Astrocyte (in vitro differentiated cells and primary cell): ENCODE data around the gene LOC101059915.

Experiments used
- DNase-seq: peaks from one replicate; pipeline ENCODE4 v3.0.0-alpha.2; 2010; ENCODE audit warnings: low read depth
- FAIRE-seq: peaks from 2 replicates; lab custom pipeline; 2011; peaks lifted over from hg19 to GRCh38; lab: Jason Lieb, UNC
- H2AFZ ChIP-seq: 2 replicates; pipeline ENCODE4 v1.6.0; 2012; ENCODE audit warnings: low read depth, low read length, inconsistent platforms
- H3K27ac ChIP-seq: 2 replicates; pipeline ENCODE4 v1.5.1; 2011; ENCODE audit warnings: low read depth, low read length, inconsistent platforms
- H3K27me3 ChIP-seq: 2 replicates; pipeline ENCODE4 v1.6.0; 2011; ENCODE audit warnings: low read length, inconsistent platforms; ENCODE audit not compliant: insufficient read depth
- H3K36me3 ChIP-seq: 2 replicates; pipeline ENCODE4 v1.5.1; 2011; ENCODE audit warnings: low read length, inconsistent platforms; ENCODE audit not compliant: insufficient read depth
- H3K4me1 ChIP-seq: 2 replicates; pipeline ENCODE4 v1.5.1; 2011; ENCODE audit warnings: low read length, inconsistent platforms; ENCODE audit not compliant: insufficient read depth
- H3K4me2 ChIP-seq: 2 replicates; pipeline ENCODE4 v1.6.0; 2012; ENCODE audit warnings: low read length, inconsistent platforms
- H3K4me3 ChIP-seq: 2 replicates; pipeline ENCODE4 v1.5.1; 2011; ENCODE audit warnings: low read depth, mild to moderate bottlenecking, low read length, inconsistent platforms; ENCODE audit not compliant: insufficient read depth
- H3K79me2 ChIP-seq: 2 replicates; pipeline ENCODE4 v1.6.0; 2012; ENCODE audit warnings: mild to moderate bottlenecking, low read length, inconsistent platforms; ENCODE audit not compliant: insufficient read depth
- H3K9ac ChIP-seq: 2 replicates; pipeline ENCODE4 v1.6.0; 2012; ENCODE audit warnings: mild to moderate bottlenecking, low read length, inconsistent platforms
- H3K9me3 ChIP-seq: 2 replicates; pipeline ENCODE4 v1.5.1; 2012; ENCODE audit warnings: low read depth, mild to moderate bottlenecking, low read length, inconsistent platforms; ENCODE audit not compliant: insufficient read depth
- H4K20me1 ChIP-seq: 2 replicates; pipeline ENCODE4 v1.6.0; 2012; ENCODE audit warnings: low read length, inconsistent platforms; ENCODE audit not compliant: insufficient read depth
- H3K27ac Mint-ChIP-seq: one replicate; pipeline ENCODE4 v1.8.0; 2021; ENCODE audit warnings: mild to moderate bottlenecking, mixed read lengths; ENCODE audit not compliant: unreplicated experiment
- H3K27me3 Mint-ChIP-seq: one replicate; pipeline ENCODE4 v1.8.0; 2021; ENCODE audit warnings: low read depth, mixed read lengths; ENCODE audit not compliant: unreplicated experiment
- H3K36me3 Mint-ChIP-seq: one replicate; pipeline ENCODE4 v1.8.0; 2021; ENCODE audit warnings: low read depth, mixed read lengths; ENCODE audit not compliant: unreplicated experiment
- H3K4me1 Mint-ChIP-seq: one replicate; pipeline ENCODE4 v1.8.0; 2021; ENCODE audit warnings: low read depth, mixed read lengths; ENCODE audit not compliant: unreplicated experiment
- H3K4me3 Mint-ChIP-seq: one replicate; pipeline ENCODE4 v1.8.0; 2021; ENCODE audit warnings: mild to moderate bottlenecking, moderate library complexity, mixed read lengths; ENCODE audit not compliant: unreplicated experiment
- H3K9me3 Mint-ChIP-seq: one replicate; pipeline ENCODE4 v1.8.0; 2021; ENCODE audit warnings: mild to moderate bottlenecking, mixed read lengths; ENCODE audit not compliant: unreplicated experiment
- CTCF ChIP-seq: IDR thresholded peaks from 2 replicates; pipeline ENCODE4 v1.5.1; 2011; ENCODE audit warnings: low read depth, mild to moderate bottlenecking, inconsistent platforms, low read length, moderate library complexity; ENCODE audit not compliant: insufficient read depth
- EZH2 ChIP-seq: IDR thresholded peaks from 2 replicates; pipeline ENCODE4 v1.6.1; 2012; ENCODE audit warnings: mild to moderate bottlenecking, low read length, inconsistent platforms; ENCODE audit not compliant: insufficient read depth

LOC101059915 gene

DNA sequence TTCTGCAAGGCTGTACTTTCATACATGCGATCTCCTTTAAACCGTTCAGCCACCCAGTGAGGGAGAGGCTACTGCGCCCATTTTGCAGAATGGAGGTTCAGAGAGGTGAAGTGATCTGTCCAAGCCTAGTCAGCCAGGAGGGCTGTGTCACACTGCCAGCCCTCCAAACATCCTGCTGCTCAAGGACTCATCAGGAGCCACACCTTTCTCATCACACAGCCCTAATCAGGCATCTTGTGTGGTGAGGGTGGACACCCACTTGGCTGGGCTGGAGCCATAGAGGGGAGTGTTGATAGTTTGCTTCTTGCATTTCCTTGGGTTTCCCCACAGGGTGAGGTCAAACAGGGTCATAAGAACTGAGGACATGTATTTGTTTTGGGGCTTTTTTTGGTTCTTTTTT lies 43.6 kb upstream of the LOC101059915 start:
- H3K4me1 Mint-ChIP-seq: peaks cover 1% of the 10 kb centered on the region
- Histone ChIP-seq H3K4me3 (no peak overlapping the region), H3K27ac (no peak overlapping the region), H3K4me1 (no peaks in the 10 kb centered on the region), H4K20me1 (no peaks in the 10 kb centered on the region), H3K79me2 (no peaks in the 10 kb centered on the region), H3K9ac (no peak overlapping the region), H3K9me3 (no peaks in the 10 kb centered on the region), H3K27me3 (no peaks in the 10 kb centered on the region), H2AFZ (no peak overlapping the region), H3K36me3 (no peaks in the 10 kb centered on the region), H3K4me2 (no peak overlapping the region)
- H3K4me3 Mint-ChIP-seq: no peak overlapping the region
- FAIRE-seq (no peak), DNase-seq (no peak)
- TF ChIP-seq EZH2 (no peak), CTCF (no peak)
- H3K36me3 Mint-ChIP-seq: peaks cover 7% of the 10 kb centered on the region
- no peak overlapping the region for H3K27ac Mint-ChIP-seq
- H3K27me3 Mint-ChIP-seq: no peaks in the 10 kb centered on the region
- no peaks in the 10 kb centered on the region for H3K9me3 Mint-ChIP-seq

DNA sequence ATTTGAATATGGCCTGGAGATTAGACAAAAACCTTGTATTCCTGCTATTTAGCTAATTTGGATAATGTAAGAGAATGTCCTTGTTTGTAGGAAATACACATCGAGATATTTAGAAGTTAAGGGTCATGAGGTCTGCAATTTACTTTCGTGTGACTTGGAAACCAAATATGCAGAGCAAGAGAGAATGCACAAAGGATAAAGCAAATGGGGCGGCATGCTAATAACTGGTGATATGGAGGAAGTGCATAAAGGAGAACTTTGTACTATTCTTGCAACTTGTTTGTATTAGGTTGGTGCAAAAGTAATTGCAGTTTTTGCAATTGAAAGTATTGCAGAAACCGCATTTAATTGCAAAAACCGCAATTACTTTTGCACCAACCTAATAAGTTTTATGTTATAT lies 41.9 kb upstream of the LOC101059915 start:
- no peaks in the 10 kb centered on the region for H3K9me3 Mint-ChIP-seq
- Histone ChIP-seq H3K4me2 (no peak overlapping the region), H3K4me3 (no peak overlapping the region), H3K9ac (no peak overlapping the region), H3K4me1 (no peaks in the 10 kb centered on the region), H3K27ac (no peak overlapping the region), H4K20me1 (no peaks in the 10 kb centered on the region), H3K79me2 (no peaks in the 10 kb centered on the region), H3K27me3 (no peaks in the 10 kb centered on the region), H3K9me3 (no peaks in the 10 kb centered on the region), H2AFZ (no peak overlapping the region), H3K36me3 (no peaks in the 10 kb centered on the region)
- FAIRE-seq: no peak
- no peaks in the 10 kb centered on the region for H3K27me3 Mint-ChIP-seq
- TF ChIP-seq CTCF: no peak
- TF ChIP-seq EZH2: no peak
- H3K4me1 Mint-ChIP-seq: peaks cover 1% of the 10 kb centered on the region
- DNase-seq: no peak
- H3K4me3 Mint-ChIP-seq: no peak overlapping the region
- peaks cover 2% of the 10 kb centered on the region for H3K36me3 Mint-ChIP-seq
- no peak overlapping the region for H3K27ac Mint-ChIP-seq

GRCh38 chrX:71626576-71626975 lies 40.8 kb upstream of the LOC101059915 start:
- Histone ChIP-seq H3K27me3 (no peaks in the 10 kb centered on the region), H3K4me2 (no peak overlapping the region), H3K4me3 (no peak overlapping the region), H3K79me2 (no peaks in the 10 kb centered on the region), H3K4me1 (no peaks in the 10 kb centered on the region), H3K9ac (no peak overlapping the region), H3K27ac (no peak overlapping the region), H4K20me1 (no peaks in the 10 kb centered on the region), H2AFZ (no peak overlapping the region), H3K9me3 (no peaks in the 10 kb centered on the region), H3K36me3 (no peaks in the 10 kb centered on the region)
- Mint-ChIP-seq H3K4me1 (peaks cover 1% of the 10 kb centered on the region), H3K4me3 (no peak overlapping the region), H3K27ac (no peak overlapping the region), H3K9me3 (no peaks in the 10 kb centered on the region), H3K36me3 (peaks cover 2% of the 10 kb centered on the region), H3K27me3 (no peaks in the 10 kb centered on the region)
- DNase-seq (no peak), FAIRE-seq (no peak)
- TF ChIP-seq EZH2 (no peak), CTCF (no peak)
